ENCODE results near the gene RIN1.

DNA sequence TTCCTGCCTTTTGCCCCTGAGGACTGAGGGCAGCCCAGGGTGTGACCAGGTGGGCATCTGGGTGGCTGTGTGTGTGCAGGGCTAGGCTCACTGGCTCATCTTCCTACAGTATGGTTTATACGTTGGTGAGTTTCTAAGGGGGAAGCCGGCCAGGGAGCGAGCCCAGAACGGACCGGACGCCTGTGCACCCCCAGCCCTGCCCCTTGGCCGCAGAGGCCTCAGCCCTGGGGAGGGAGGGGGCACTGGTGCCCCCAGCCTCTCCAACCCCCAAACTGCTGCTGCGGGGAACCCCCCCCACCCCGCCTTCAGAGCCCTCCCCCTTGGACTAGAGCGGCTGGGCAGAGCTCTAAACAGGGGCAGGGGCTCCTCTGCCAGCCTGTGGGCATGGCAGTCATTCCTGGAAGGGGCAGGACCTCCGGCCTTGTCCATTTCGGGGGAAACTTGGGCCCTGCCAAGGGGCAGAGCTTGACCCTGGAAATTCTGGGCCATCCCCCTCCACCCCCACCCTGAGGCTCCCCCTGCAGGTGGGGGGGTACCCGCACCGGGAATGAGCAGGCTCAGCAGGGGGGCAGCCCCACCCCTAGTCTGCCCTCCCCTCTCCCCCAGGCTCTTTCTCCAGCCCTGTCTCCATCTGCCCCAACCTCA, 52.7 kb downstream of the RIN1 start:
- TF ChIP-seq, protein P1, sequence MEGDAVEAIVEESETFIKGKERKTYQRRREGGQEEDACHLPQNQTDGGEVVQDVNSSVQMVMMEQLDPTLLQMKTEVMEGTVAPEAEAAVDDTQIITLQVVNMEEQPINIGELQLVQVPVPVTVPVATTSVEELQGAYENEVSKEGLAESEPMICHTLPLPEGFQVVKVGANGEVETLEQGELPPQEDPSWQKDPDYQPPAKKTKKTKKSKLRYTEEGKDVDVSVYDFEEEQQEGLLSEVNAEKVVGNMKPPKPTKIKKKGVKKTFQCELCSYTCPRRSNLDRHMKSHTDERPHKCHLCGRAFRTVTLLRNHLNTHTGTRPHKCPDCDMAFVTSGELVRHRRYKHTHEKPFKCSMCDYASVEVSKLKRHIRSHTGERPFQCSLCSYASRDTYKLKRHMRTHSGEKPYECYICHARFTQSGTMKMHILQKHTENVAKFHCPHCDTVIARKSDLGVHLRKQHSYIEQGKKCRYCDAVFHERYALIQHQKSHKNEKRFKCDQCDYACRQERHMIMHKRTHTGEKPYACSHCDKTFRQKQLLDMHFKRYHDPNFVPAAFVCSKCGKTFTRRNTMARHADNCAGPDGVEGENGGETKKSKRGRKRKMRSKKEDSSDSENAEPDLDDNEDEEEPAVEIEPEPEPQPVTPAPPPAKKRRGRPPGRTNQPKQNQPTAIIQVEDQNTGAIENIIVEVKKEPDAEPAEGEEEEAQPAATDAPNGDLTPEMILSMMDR (IDR thresholded peaks at IDR 0.05): no peak
- no peak for TF ChIP-seq EZH2 (IDR thresholded peaks at IDR 0.05; ENCODE audit: borderline replicate concordance, insufficient read depth, low read depth, low read length, poor library complexity, severe bottlenecking)
